Adrenal gland (tissue), 12 donors: ENCODE measurements around the gene PDRG1. TPM values are rescaled to one million over a fixed set of nuclear protein-coding genes. Genes with fewer than 3 reads are reported as not detected.

ENCODE experiments used
- DNase-seq, 7 donors: peaks; one replicate each; pipeline ENCODE4 v3.0.0-alpha.2; 2019 to 2020
- H3K27ac ChIP-seq, 5 donors: fragments of 200-600 bp; sonication (generic) in 4 of 5; 1 replicate in 3 of 5; 2 replicates in 2 of 5; pipeline versions ENCODE4 v1.5.1 to v1.8.0; 2016 to 2020; ENCODE audit warnings: mild to moderate bottlenecking in 1 of 5
- H3K27me3 ChIP-seq: fragments of 200-600 bp; 2 replicates; pipeline ENCODE4 v1.8.0; 2021
- H3K36me3 ChIP-seq, 2 donors: fragments of 200-600 bp; replicated peaks in 1 of 2; 1 replicate in 1 of 2; 2 replicates in 1 of 2; pipeline versions ENCODE4 v1.5.1 to v1.8.0; 2018 to 2022
- H3K4me1 ChIP-seq, 2 donors: fragments of 200-600 bp; replicated peaks in 1 of 2; 1 replicate in 1 of 2; 2 replicates in 1 of 2; pipeline versions ENCODE4 v1.5.1 to v1.8.0; 2018 to 2021
- H3K4me3 ChIP-seq, 4 donors: fragments of 200-600 bp; sonication (generic) in 3 of 4; one replicate each; pipeline ENCODE4 v1.5.1; 2016 to 2018
- H3K9me3 ChIP-seq, 3 donors: fragments of 200-600 bp; sonication (generic) in 1 of 3; replicated peaks in 1 of 3; 1 replicate in 2 of 3; 2 replicates in 1 of 3; pipeline versions ENCODE4 v1.5.1 to v1.8.0; 2016 to 2021
- POLR2A ChIP-seq, 2 donors: fragments of 450-650 bp; IDR thresholded peaks; one replicate each; pipeline ENCODE4 v1.6.1; 2017; ENCODE audit warnings: antibody characterized with exemption in 2 of 2, mild to moderate bottlenecking in 2 of 2, moderate library complexity in 1 of 2
- WGBS, 4 donors: extraction: QIAGEN DNeasy Blood & Tissue Kit in 2 of 4; methylation state at CpG; one replicate each; pipeline versions ENCODE4 v1.1.5 to v1.1.7; 2013 to 2017; 5-methylcytosine and 5-hydroxymethylcytosine counted together
- intact Hi-C, 2 donors: fragments of 100-400 bp; cut with DNase I; formaldehyde crosslinking; loops; one replicate each; pipeline versions ENCODE4 v1.14.1 to v1.15.0; 2022 to 2023
- polyA plus RNA-seq, 3 donors: library from polyadenylated mRNA; stranded (reverse); fragments of 200-250 nt in 2 of 3; fragments of 350-450 nt in 1 of 3; fragmentation: Illumina TruSeq in 1 of 3; extraction: RNeasy Lipid Tissue Mini Kit (QIAGEN cat#74804) in 1 of 3; gene quantifications; one replicate each; pipeline ENCODE4 v1.2.3, GENCODE V29; 2013 to 2014
- total RNA-seq, 9 donors: library from RNA; depleted of rRNA in 4 of 9; stranded (reverse); fragments of >200 nt in 4 of 9; fragments of 120-200 nt in 1 of 9; fragmentation: NEBNext Ultra II Directional in 1 of 9; extraction: Animal tissue kit (Norgen Biotek cat#: 25700) in 1 of 9; gene quantifications; one replicate each; pipeline versions ENCODE4 v1.1.0 to v1.2.4, GENCODE V29; 2013 to 2023
- TF ChIP-seq, protein P1 (sequence below), 6 experiments: fragments of 450-650 bp in 4 of 6; fragments of 200-600 bp in 2 of 6; sonication (generic) in 1 of 6; IDR thresholded peaks; 1 replicate in 5 of 6; 2 replicates in 1 of 6; pipeline versions ENCODE4 v1.5.1 to v1.8.0; 2016 to 2021; ENCODE audit warnings: antibody characterized with exemption in 6 of 6, mild to moderate bottlenecking in 2 of 6, moderate library complexity in 1 of 6
- donor health status: healthy with polysubstance abuse.
- donor health status: Bipolar disorder and iron deficiency.
- donor health status: DM: yes; HTN: yes; CAD: no.
- donor health status: DM: no; HTN: no; CAD: no.
- donor health status: DM: no; HTN: no; CAD: no.
- donor health status: DM: yes; HTN: yes; CAD: no.

The PDRG1 gene
- total and polyA plus RNA-seq, 12 donors, result 5.1 to 27.5 (median 14.2) TPM

DNA sequence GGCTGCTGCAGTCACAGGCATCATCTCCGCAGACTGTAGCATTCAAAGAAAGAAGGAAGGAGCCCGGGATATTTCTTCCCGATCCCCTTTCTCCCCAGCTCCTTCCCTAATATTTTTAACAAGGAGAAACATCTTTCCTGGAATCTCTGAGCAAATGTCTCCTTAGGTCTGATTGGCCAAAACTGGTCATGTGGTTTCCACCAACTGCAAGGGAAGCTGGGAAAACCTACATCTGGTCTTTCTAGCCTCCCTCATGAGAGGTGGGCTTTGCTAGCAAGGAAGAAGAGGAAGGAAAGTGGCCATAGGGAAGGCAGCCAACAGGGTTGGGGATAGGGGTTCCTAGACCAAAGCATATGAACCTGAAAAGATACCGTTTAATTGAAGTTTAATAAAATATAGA is 35.1 kb downstream of the PDRG1 start:
- H3K27me3 ChIP-seq, result no peaks in the 10 kb centered on the region
- no peak for DNase-seq
- no peaks in the 10 kb centered on the region for H3K9me3 ChIP-seq
- TF ChIP-seq, protein P1, sequence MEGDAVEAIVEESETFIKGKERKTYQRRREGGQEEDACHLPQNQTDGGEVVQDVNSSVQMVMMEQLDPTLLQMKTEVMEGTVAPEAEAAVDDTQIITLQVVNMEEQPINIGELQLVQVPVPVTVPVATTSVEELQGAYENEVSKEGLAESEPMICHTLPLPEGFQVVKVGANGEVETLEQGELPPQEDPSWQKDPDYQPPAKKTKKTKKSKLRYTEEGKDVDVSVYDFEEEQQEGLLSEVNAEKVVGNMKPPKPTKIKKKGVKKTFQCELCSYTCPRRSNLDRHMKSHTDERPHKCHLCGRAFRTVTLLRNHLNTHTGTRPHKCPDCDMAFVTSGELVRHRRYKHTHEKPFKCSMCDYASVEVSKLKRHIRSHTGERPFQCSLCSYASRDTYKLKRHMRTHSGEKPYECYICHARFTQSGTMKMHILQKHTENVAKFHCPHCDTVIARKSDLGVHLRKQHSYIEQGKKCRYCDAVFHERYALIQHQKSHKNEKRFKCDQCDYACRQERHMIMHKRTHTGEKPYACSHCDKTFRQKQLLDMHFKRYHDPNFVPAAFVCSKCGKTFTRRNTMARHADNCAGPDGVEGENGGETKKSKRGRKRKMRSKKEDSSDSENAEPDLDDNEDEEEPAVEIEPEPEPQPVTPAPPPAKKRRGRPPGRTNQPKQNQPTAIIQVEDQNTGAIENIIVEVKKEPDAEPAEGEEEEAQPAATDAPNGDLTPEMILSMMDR (IDR thresholded peaks at IDR 0.05), result no peak
- TF ChIP-seq POLR2A (IDR thresholded peaks at IDR 0.05), result no peak
- WGBS, 4 donors, result 78 to 89% (median 88%) methylated on average over 4 of the region's 4 CpGs
- H3K27ac ChIP-seq, result no peak overlapping the region
- no peak overlapping the region for H3K4me3 ChIP-seq
- no peaks in the 10 kb centered on the region for H3K36me3 ChIP-seq
- intact Hi-C loops, result no loop called here
- H3K4me1 ChIP-seq, result no peaks in the 10 kb centered on the region

DNA sequence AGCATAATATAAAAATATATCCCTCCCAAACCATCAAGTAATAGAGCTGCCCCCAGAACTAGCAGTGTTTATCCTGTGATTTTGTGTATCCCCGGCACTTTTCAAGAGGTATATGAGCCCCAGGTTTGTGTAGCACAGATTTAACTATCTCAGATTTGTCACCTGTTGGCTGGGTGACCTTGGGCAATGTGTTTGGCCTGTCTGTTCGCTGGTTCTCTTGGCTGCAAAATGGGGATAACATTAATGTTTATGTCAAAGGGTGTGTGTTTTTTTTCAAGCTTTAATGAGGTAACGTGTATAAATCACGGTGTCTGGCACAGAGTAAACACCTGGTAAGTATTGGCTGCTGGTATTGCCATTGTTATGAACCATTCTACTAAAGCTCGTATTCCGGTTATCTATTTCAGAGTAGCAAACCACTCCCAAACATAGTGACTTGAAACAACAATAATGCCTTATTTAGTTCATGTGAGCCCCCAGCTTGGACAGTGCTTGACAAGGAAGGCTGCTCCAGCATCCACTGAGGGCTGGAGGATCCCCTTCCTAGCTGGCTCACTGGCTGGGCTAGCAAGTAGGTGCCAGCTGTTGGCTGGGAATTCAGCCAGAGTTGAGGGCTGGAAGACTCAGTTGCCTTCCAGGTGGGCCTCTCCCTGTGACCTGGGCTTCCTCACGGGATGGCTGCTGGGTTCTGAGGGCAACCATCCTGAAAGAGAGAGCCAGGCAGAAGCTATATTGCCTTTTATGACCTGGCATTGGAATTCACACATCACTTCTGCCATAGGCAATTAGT is 36.2 kb downstream of the PDRG1 start:
- intact Hi-C loops, result no loop called here

DNA sequence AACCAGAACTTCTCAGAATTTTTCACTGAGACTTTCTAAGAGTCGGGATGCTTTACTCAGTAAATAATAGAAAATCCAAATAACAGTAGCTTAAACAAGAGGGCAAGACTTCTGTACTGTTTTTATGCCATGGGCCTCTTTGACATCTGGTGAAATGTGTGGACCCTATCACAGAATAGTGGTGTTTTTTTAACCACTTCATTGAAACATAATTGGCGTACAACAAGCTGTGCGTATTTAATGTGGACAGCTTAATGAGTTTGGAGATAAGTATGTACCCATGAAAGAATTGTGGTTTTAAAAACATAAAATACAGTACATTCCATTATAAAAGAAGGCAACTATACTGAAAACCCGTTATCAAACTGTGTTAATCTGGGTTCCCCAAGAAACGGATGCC is 37.7 kb downstream of the PDRG1 start:
- WGBS, 4 donors, result 82 to 87% (median 84%) methylated on average over 5 of the region's 5 CpGs
- Histone ChIP-seq H3K9me3 (no peaks in the 10 kb centered on the region), H3K4me1 (no peaks in the 10 kb centered on the region), H3K27ac (no peak overlapping the region), H3K27me3 (no peaks in the 10 kb centered on the region), H3K36me3 (no peaks in the 10 kb centered on the region), H3K4me3 (no peak overlapping the region)
- intact Hi-C loops, result no loop called here
- TF ChIP-seq POLR2A (IDR thresholded peaks at IDR 0.05), result no peak
- TF ChIP-seq, protein P1 (IDR thresholded peaks at IDR 0.05), result no peak
- DNase-seq, result no peak

More for the DNA sequence above, 36.2 kb downstream of the PDRG1 start:
- Histone ChIP-seq H3K4me1 (no peaks in the 10 kb centered on the region), H3K9me3 (no peaks in the 10 kb centered on the region), H3K4me3 (no peak overlapping the region), H3K36me3 (no peaks in the 10 kb centered on the region), H3K27me3 (no peaks in the 10 kb centered on the region), H3K27ac (no peak overlapping the region)
- WGBS, 4 donors, result 78 to 86% (median 82%) methylated on average over 6 to 7 of the region's 7 CpGs
- no peak for DNase-seq
- TF ChIP-seq, protein P1 (IDR thresholded peaks at IDR 0.05), result no peak
- no peak for TF ChIP-seq POLR2A (IDR thresholded peaks at IDR 0.05)

DNA sequence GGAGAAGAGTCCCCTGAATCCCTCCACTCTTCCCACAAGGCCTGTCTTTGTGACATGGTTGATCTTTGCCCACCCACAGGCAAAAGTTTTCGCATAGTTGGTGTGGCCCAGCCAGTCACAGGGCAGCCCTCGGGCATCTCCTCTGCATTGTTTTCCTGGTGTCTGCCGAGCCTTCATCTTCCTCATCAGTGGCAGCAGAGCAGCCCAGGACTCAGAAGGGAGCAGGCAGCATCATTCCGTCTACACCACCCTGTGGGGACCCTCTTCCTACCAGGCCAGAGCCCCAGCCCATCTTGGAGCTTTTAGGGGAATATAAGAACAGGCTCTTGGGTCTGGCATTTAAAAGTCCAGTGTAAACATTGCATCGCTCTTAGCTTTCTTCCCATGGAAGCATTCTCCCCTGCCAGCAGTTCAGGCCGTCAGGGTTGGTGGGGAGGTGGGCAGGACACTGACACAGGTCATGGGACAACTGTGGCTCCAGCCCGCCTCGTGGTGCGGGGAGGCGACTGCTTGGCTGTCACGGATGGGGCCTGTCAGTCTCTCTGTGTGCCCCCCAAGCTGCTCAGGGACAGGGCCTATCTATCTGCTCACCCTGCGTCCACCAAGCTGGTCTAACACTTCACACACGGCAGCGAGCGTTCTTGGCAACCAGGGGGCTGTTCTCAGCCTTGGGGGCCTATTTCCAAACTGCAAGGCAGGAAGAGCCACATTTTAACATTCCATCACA is 38.3 kb downstream of the PDRG1 start:
- H3K4me3 ChIP-seq, result no peak overlapping the region
- no peaks in the 10 kb centered on the region for H3K4me1 ChIP-seq
- no peaks in the 10 kb centered on the region for H3K36me3 ChIP-seq
- TF ChIP-seq, protein P1 (IDR thresholded peaks at IDR 0.05), result no peak
- no peak overlapping the region for H3K27ac ChIP-seq
- intact Hi-C loops, result no loop called here
- no peak for DNase-seq
- H3K9me3 ChIP-seq, result no peaks in the 10 kb centered on the region
- H3K27me3 ChIP-seq, result no peaks in the 10 kb centered on the region
- 53 to 85% (median 78%) methylated on average over 12 to 15 of the region's 15 CpGs for WGBS, 4 donors
